NB4 (cell line): ENCODE results near the gene ZNF578.

Experiments used
- MYC ChIP-seq: IDR thresholded peaks from 2 replicates; pipeline ENCODE4 v1.6.1; 2011; ENCODE audit warnings: low read depth, low read length
- TF ChIP-seq, protein P1 (sequence below): IDR thresholded peaks from 2 replicates; pipeline ENCODE4 v1.6.1; 2011; ENCODE audit warnings: low read depth, low read length
- TF ChIP-seq, protein P2 (sequence below): IDR thresholded peaks from one replicate; pipeline ENCODE4 v1.5.1; 2012; ENCODE audit warnings: low read depth, low read length

DNA sequence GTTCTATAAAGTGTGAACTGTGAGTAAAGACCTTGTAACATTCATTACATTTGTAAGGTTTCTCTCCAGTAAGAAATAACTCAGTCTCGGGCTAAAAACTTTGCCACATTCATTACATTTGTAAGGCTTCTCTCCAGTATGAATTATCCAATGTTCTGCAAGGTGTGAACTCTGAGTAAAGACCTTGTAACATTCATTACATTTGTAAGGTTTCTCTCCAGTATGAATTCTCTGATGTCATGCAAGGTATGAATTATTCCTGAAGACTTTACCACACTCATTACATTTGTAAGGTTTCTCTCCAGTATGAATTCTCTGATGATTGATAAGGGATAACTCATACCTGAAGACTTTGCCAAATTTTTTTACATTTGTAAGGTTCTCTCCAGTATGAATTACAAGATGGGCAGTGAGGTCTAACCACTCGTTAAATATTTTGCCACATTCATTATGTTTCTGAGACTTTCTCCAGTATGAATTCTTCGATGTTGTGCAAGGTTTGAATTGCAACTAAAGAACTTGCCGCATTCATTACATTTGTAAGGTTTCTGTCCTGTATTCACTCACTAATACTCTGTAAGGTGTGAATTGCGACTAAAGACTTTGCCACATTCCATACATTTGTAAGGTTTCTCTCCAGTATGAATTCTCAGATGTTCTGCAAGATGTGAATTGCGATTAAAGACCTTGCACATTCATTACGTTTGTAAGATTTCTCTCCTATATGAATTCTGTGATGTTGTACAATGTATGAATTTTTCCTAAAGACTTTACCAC, 21.2 kb downstream of the ZNF578 start:
- TF ChIP-seq, protein P1, sequence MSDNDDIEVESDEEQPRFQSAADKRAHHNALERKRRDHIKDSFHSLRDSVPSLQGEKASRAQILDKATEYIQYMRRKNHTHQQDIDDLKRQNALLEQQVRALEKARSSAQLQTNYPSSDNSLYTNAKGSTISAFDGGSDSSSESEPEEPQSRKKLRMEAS = no peak
- TF ChIP-seq, protein P2, sequence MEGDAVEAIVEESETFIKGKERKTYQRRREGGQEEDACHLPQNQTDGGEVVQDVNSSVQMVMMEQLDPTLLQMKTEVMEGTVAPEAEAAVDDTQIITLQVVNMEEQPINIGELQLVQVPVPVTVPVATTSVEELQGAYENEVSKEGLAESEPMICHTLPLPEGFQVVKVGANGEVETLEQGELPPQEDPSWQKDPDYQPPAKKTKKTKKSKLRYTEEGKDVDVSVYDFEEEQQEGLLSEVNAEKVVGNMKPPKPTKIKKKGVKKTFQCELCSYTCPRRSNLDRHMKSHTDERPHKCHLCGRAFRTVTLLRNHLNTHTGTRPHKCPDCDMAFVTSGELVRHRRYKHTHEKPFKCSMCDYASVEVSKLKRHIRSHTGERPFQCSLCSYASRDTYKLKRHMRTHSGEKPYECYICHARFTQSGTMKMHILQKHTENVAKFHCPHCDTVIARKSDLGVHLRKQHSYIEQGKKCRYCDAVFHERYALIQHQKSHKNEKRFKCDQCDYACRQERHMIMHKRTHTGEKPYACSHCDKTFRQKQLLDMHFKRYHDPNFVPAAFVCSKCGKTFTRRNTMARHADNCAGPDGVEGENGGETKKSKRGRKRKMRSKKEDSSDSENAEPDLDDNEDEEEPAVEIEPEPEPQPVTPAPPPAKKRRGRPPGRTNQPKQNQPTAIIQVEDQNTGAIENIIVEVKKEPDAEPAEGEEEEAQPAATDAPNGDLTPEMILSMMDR = no peak
- TF ChIP-seq MYC = no peak
